Measurements from ENCODE around the gene APBB2.
"Not testable (repeated sequence)": the region's sequence is repeated elsewhere in the genome, so short reads cannot be mapped to it uniquely, and the experiment has no call there.

Gene APBB2

DNA sequence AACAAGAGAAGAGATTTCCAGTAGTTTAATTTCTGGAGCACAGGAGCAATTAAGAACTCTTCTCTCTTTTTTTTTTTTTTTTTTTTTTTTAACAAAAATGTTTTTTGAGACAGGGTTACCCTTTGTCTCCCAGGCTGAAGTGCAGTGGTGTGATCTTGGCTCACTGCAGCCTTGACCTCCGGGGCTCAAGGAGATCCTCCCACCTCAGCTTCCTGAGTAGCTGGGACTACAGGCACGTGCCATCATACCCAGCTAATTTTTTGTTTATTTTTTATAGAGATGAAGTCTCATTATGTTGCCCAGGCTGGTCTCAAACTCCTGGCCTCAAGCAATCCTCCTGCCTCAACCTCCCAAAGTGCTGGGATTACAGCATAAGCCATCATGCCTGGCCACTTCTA is 221.0 kb downstream of the APBB2 start:
- H3K9me3 ChIP-seq (ENCODE audit: control insufficient read depth, insufficient read depth, low read depth, low read length); H3K27ac ChIP-seq (ENCODE audit: low read depth, low read length); H3K4me1 ChIP-seq (ENCODE audit: control insufficient read depth, insufficient read depth, low read length); H3K36me3 ChIP-seq (ENCODE audit: control insufficient read depth, insufficient read depth, low read length); H3K27me3 ChIP-seq (ENCODE audit: control insufficient read depth, insufficient read depth, low read length); H3K4me3 ChIP-seq (ENCODE audit: low read depth, low read length); H3K9ac ChIP-seq (ENCODE audit: low read length): not testable (repeated sequence)

DNA sequence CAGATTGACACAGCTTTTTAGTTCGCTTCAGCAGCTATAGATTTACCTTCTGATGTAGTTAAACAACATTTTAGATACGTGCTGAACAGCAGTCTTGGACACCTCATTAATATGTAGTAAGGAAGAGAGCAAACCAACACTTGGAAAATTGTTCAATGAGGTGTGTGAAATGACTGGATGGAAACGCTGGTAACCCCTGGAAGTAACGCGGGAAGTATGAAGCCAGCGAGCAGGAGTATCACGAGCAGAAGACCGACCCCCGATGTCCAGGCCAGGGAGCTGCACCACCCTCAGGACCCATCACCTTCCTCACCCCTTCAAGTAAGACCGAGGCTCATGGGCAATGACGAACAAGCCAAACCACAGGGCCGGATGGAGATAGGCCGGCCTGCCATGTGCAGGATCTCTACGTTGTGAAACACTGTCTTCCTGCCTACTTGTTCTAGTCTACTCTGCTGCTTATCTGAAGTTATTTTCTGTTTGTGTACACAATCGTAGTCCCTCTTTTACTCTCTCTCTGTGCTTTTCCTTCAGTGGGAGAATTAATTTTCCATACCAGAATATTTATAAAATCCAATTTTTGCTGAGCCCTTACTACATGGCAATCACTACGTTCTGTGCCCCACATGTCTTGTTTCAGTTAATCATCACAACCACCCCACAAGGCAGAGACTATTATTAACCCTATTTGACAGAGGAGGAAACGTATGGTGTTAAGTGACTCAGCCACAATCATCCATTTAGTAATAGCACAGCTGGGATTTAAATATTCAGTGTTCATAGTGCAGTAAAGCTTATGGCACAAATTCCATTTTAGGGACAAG is 221.7 kb downstream of the APBB2 start:
- H3K4me3 ChIP-seq (ENCODE audit: low read depth, low read length): no peak overlapping the region
- H3K4me1 ChIP-seq (ENCODE audit: control insufficient read depth, insufficient read depth, low read length): 0 out of 2 replicates have a peak, but pooled peaks cover 1% of the 10 kb centered on the region
- H3K27ac ChIP-seq (ENCODE audit: low read depth, low read length): no peak overlapping the region
- no peaks in the 10 kb centered on the region for H3K27me3 ChIP-seq (ENCODE audit: control insufficient read depth, insufficient read depth, low read length)
- no peak overlapping the region for H3K9ac ChIP-seq (ENCODE audit: low read length)
- no peaks in the 10 kb centered on the region for H3K9me3 ChIP-seq (ENCODE audit: control insufficient read depth, insufficient read depth, low read depth, low read length)
- no peaks in the 10 kb centered on the region for H3K36me3 ChIP-seq (ENCODE audit: control insufficient read depth, insufficient read depth, low read length)

DNA sequence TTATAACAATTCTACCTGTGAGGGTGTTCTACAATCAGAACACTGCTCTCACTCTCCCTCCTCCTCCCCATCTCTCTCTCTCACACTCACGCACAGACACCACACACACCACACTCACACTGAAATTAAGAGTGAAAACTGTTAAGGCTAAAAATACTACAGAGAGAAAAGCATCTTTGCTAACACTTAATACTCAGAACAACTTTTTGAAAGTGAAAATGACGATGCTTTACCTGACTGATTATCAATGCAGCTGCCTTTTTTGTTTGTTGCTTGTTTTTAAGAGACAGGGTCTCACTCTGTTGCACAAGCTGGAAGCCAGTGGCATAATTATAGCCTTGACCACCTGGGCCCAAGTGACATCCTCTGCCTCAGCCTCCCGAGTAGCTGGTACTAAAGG is 222.4 kb downstream of the APBB2 start:
- Histone ChIP-seq H3K9me3 (ENCODE audit: control insufficient read depth, insufficient read depth, low read depth, low read length) (no peaks in the 10 kb centered on the region), H3K27me3 (ENCODE audit: control insufficient read depth, insufficient read depth, low read length) (no peaks in the 10 kb centered on the region), H3K4me3 (ENCODE audit: low read depth, low read length) (no peak overlapping the region), H3K27ac (ENCODE audit: low read depth, low read length) (no peak overlapping the region), H3K9ac (ENCODE audit: low read length) (no peak overlapping the region), H3K4me1 (ENCODE audit: control insufficient read depth, insufficient read depth, low read length) (no peaks in the 10 kb centered on the region), H3K36me3 (ENCODE audit: control insufficient read depth, insufficient read depth, low read length) (no peaks in the 10 kb centered on the region)

DNA sequence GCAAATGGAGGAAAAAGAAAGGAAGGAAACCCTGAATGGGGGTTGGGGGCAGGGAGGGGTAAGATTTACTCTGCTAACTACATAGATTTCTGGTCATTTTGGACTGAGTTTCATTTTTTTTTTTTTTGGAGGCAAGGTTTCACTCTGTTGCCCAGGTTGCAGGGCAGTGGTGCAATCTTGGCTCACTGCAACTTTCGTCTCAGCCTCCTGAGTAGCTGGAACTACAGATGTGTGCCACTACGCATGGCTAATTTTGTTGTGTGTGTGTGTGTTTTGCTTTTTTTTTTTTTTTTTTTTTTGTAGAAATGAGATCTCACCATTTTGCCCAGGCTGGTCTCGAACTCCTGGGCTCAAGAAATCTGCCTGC is 223.5 kb downstream of the APBB2 start:
- Histone ChIP-seq H3K4me1 (ENCODE audit: control insufficient read depth, insufficient read depth, low read length) (no peaks in the 10 kb centered on the region), H3K27ac (ENCODE audit: low read depth, low read length) (no peak overlapping the region), H3K9me3 (ENCODE audit: control insufficient read depth, insufficient read depth, low read depth, low read length) (no peaks in the 10 kb centered on the region)

DNA sequence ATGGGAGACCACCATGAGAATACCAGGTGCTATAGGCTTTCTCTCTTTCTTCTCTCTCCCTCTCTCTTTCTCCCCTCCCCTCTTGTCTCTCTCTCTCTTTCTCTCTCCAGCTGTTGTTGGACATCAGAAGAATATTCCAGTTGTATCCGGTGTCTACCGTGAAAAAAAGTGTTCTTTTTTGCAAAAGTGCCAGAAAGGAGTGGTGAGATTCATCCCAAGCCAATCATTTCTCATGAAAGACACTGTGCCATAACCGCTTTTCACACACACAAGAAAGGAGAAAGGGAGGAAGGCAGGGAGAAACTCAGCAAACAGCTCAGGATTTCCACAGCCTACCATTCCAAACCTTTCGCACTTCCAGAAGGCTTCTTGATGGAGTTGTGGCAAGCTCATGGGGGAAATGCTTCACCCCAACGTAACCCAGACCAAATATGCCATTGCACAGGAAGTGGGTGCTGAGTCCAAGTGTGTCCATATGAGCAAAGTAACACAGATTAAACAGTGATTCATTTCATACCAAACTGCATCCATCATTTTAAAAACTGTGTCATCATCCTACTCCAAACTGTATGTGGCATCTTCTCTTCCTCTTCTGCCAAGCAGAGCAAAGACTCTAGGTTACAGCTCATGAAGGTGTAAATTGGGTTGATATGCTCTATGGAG is 224.0 kb downstream of the APBB2 start:
- Histone ChIP-seq H3K9me3 (ENCODE audit: control insufficient read depth, insufficient read depth, low read depth, low read length) (no peaks in the 10 kb centered on the region), H3K4me1 (ENCODE audit: control insufficient read depth, insufficient read depth, low read length) (no peaks in the 10 kb centered on the region), H3K27ac (ENCODE audit: low read depth, low read length) (no peak overlapping the region), H3K9ac (ENCODE audit: low read length) (no peak overlapping the region), H3K27me3 (ENCODE audit: control insufficient read depth, insufficient read depth, low read length) (no peaks in the 10 kb centered on the region), H3K4me3 (ENCODE audit: low read depth, low read length) (no peak overlapping the region), H3K36me3 (ENCODE audit: control insufficient read depth, insufficient read depth, low read length) (no peaks in the 10 kb centered on the region)

More for the DNA sequence above, 223.5 kb downstream of the APBB2 start:
- Histone ChIP-seq H3K27me3 (ENCODE audit: control insufficient read depth, insufficient read depth, low read length) (no peaks in the 10 kb centered on the region), H3K9ac (ENCODE audit: low read length) (no peak overlapping the region), H3K4me3 (ENCODE audit: low read depth, low read length) (no peak overlapping the region), H3K36me3 (ENCODE audit: control insufficient read depth, insufficient read depth, low read length) (no peaks in the 10 kb centered on the region)

DNA sequence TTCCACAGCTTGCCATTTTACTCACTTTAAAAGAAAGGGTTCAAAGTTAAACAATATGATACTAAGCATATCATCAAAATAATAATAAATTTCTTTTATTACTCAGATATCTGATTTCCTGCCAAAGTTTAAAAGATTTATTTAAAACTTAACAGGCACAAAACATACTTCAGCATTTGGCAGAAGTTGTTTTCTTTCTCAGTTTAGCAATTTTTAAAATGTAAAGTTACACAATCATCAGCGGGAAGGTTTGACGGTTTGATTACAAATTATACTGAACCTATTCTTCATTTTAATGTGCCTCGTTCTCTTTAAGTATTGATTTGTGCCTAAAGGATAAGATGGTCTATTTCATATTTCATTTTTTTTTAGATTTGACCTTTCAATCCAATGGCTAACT is 227.2 kb downstream of the APBB2 start:
- H3K9me3 ChIP-seq (ENCODE audit: control insufficient read depth, insufficient read depth, low read depth, low read length): no peaks in the 10 kb centered on the region
- H3K9ac ChIP-seq (ENCODE audit: low read length): no peak overlapping the region
- no peaks in the 10 kb centered on the region for H3K36me3 ChIP-seq (ENCODE audit: control insufficient read depth, insufficient read depth, low read length)
- H3K4me3 ChIP-seq (ENCODE audit: low read depth, low read length): no peak overlapping the region
- no peaks in the 10 kb centered on the region for H3K4me1 ChIP-seq (ENCODE audit: control insufficient read depth, insufficient read depth, low read length)
- no peaks in the 10 kb centered on the region for H3K27me3 ChIP-seq (ENCODE audit: control insufficient read depth, insufficient read depth, low read length)
- no peak overlapping the region for H3K27ac ChIP-seq (ENCODE audit: low read depth, low read length)

DNA sequence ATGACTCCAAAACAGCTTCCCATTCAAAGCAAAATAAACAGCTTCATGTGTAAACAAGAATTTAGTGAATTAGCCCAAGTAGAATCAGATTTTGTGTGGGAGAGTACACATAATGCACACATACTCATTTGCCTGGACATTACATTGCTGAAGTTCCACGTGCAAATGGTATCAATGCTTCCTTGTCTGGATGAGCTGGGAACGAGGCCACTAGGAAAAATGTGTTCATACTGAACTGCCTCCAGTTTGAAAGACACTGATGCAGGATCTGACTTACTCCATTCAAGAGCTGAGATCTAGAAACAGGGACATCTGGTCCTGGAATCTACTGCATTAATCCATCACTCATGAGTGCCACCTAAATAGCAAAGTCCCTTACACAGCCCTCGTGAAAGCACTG is 228.0 kb downstream of the APBB2 start:
- H3K27me3 ChIP-seq (ENCODE audit: control insufficient read depth, insufficient read depth, low read length): no peaks in the 10 kb centered on the region
- H3K9ac ChIP-seq (ENCODE audit: low read length): no peak overlapping the region
- no peaks in the 10 kb centered on the region for H3K9me3 ChIP-seq (ENCODE audit: control insufficient read depth, insufficient read depth, low read depth, low read length)

DNA sequence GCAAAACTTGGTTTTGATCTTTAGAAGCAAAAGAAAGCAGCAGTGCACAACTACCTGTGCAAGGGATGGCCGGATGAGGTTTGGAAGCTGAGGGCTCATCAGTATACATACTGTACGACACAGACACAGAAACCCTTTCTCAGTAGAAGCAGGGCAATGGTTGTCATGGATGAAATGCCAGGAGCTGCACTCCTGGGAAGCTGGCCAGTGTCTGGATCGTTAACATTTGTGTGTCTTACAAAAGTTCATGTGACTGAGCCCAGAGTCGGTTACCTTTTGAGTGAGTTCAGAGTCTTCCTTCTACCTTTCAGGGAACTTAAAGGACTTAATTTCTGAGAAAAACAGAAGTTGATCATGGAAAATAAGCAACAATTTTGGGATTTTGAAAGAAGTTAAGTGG is 230.3 kb downstream of the APBB2 start:
- no peak overlapping the region for H3K9ac ChIP-seq (ENCODE audit: low read length)
- no peak overlapping the region for H3K4me3 ChIP-seq (ENCODE audit: low read depth, low read length)
- no peaks in the 10 kb centered on the region for H3K36me3 ChIP-seq (ENCODE audit: control insufficient read depth, insufficient read depth, low read length)
- no peaks in the 10 kb centered on the region for H3K4me1 ChIP-seq (ENCODE audit: control insufficient read depth, insufficient read depth, low read length)
- H3K27ac ChIP-seq (ENCODE audit: low read depth, low read length): no peak overlapping the region
- no peaks in the 10 kb centered on the region for H3K27me3 ChIP-seq (ENCODE audit: control insufficient read depth, insufficient read depth, low read length)
- no peaks in the 10 kb centered on the region for H3K9me3 ChIP-seq (ENCODE audit: control insufficient read depth, insufficient read depth, low read depth, low read length)

More for the DNA sequence above, 228.0 kb downstream of the APBB2 start:
- Histone ChIP-seq H3K4me3 (ENCODE audit: low read depth, low read length) (no peak overlapping the region), H3K36me3 (ENCODE audit: control insufficient read depth, insufficient read depth, low read length) (no peaks in the 10 kb centered on the region), H3K4me1 (ENCODE audit: control insufficient read depth, insufficient read depth, low read length) (no peaks in the 10 kb centered on the region), H3K27ac (ENCODE audit: low read depth, low read length) (no peak overlapping the region)

DNA sequence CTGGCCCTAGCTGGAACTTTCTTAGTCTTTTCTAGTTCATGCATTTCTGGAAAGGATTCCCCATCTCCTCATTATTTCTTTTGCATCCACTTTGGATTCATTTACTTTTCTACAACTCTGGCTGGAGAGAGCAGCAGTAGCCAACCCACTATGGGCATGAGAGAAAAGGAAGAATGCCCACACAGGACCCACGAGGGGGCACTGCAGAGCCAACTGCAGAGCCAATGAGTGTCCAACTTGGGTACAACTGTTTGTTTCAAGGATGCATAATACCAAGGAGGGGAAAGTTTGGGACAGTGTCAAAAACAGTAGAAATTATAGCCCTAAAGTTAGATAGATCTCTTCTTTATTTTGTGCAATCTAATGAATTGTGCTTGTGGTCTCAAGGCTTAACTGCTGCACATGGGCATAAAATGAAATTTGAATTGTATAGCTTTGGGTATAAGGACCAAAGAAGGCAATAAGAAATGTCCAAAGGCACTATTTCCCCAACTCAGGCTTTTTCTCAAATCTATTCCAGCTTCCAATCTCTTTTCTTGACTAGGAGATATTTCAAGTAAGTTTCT is 233.9 kb downstream of the APBB2 start:
- no peaks in the 10 kb centered on the region for H3K27me3 ChIP-seq (ENCODE audit: control insufficient read depth, insufficient read depth, low read length)
- no peaks in the 10 kb centered on the region for H3K9me3 ChIP-seq (ENCODE audit: control insufficient read depth, insufficient read depth, low read depth, low read length)

DNA sequence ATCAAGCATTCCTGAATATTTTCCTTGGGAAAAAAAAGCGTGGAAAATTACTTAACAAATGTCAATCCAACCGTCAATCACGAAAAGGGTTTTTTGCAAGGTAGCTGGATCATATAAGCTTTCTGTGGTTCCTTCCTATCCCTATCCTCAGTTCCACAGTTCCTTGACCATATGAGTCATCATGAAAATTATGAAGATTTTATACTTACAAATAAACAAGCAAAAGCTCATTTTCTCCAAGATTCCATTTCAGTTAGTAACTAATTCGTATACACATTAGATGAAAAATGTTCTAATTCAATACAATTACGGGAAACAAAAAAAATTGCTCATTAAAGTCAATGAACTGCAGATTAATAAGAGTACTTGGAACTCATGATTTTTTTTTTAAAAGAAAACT is 235.8 kb downstream of the APBB2 start:
- Histone ChIP-seq H3K36me3 (ENCODE audit: control insufficient read depth, insufficient read depth, low read length) (no peaks in the 10 kb centered on the region), H3K27me3 (ENCODE audit: control insufficient read depth, insufficient read depth, low read length) (no peaks in the 10 kb centered on the region), H3K4me3 (ENCODE audit: low read depth, low read length) (no peak overlapping the region), H3K9me3 (ENCODE audit: control insufficient read depth, insufficient read depth, low read depth, low read length) (no peaks in the 10 kb centered on the region), H3K9ac (ENCODE audit: low read length) (no peak overlapping the region), H3K4me1 (ENCODE audit: control insufficient read depth, insufficient read depth, low read length) (no peaks in the 10 kb centered on the region), H3K27ac (ENCODE audit: low read depth, low read length) (no peak overlapping the region)

More for the DNA sequence above, 233.9 kb downstream of the APBB2 start:
- no peak overlapping the region for H3K4me3 ChIP-seq (ENCODE audit: low read depth, low read length)
- H3K4me1 ChIP-seq (ENCODE audit: control insufficient read depth, insufficient read depth, low read length): no peaks in the 10 kb centered on the region
- no peak overlapping the region for H3K9ac ChIP-seq (ENCODE audit: low read length)
- no peaks in the 10 kb centered on the region for H3K36me3 ChIP-seq (ENCODE audit: control insufficient read depth, insufficient read depth, low read length)
- H3K27ac ChIP-seq (ENCODE audit: low read depth, low read length): no peak overlapping the region

DNA sequence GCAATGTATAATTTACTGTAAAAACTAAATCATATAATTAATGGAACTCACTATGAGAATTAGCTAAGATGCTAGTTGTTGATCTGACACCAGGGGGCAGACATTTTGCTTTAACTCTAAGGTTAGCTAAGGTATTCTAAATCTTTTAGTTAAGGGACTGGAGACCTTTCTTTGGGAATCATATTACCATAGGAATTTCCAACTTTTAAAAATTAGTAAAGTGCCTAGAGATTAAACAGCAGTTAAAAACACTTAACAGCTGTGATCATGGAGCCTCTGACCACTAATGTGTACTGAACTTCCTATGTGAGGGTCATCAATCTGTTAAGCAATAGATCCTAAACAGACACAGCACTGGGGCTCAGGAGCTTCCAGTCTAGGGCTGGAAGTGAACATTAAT is 238.0 kb downstream of the APBB2 start:
- no peaks in the 10 kb centered on the region for H3K9me3 ChIP-seq (ENCODE audit: control insufficient read depth, insufficient read depth, low read depth, low read length)
- no peak overlapping the region for H3K27ac ChIP-seq (ENCODE audit: low read depth, low read length)
- H3K4me3 ChIP-seq (ENCODE audit: low read depth, low read length): no peak overlapping the region
- no peak overlapping the region for H3K9ac ChIP-seq (ENCODE audit: low read length)
- no peaks in the 10 kb centered on the region for H3K27me3 ChIP-seq (ENCODE audit: control insufficient read depth, insufficient read depth, low read length)
- no peaks in the 10 kb centered on the region for H3K36me3 ChIP-seq (ENCODE audit: control insufficient read depth, insufficient read depth, low read length)
- H3K4me1 ChIP-seq (ENCODE audit: control insufficient read depth, insufficient read depth, low read length): no peaks in the 10 kb centered on the region
